WTC11 (cell line): ENCODE results near the gene ZNF561. TPM values are rescaled to one million over a fixed set of nuclear protein-coding genes. Genes with fewer than 3 reads are reported as not detected.

Experiments used
- ATAC-seq: fragments of 200-7000 bp; cut with Tn5 transposase; 2 replicates; pipeline ENCODE4 v1.10.0; 2021; ENCODE audit warnings: mild to moderate bottlenecking, moderate library complexity
- CTCF ChIA-PET: fragments of 300-600 bp; sonication (Branson Sonifier 250); formaldehyde crosslinking; loops from one replicate; lab custom pipeline; 2021; ENCODE audit warnings: antibody characterized with exemption; lab: Charles Lee
- POLR2A ChIA-PET: fragments of 350-600 bp; sonication (Branson Sonifier 250); formaldehyde crosslinking; loops from one replicate; lab custom pipeline; 2021; ENCODE audit warnings: antibody characterized with exemption; lab: Charles Lee
- DNase-seq: peaks from one replicate; pipeline ENCODE4 v3.0.0; 2021; ENCODE audit warnings: low spot score
- H3K27ac Mint-ChIP-seq: 2 replicates; pipeline ENCODE4 v1.8.0; 2021; ENCODE audit warnings: mixed read lengths
- H3K27me3 Mint-ChIP-seq: 2 replicates; pipeline ENCODE4 v1.8.0; 2021; ENCODE audit warnings: low read depth, mild to moderate bottlenecking, moderate library complexity, mixed read lengths
- H3K36me3 Mint-ChIP-seq: 2 replicates; pipeline ENCODE4 v1.8.0; 2021; ENCODE audit warnings: mixed read lengths
- H3K4me1 Mint-ChIP-seq: 2 replicates; pipeline ENCODE4 v1.8.0; 2022; ENCODE audit warnings: mixed read lengths
- H3K4me3 Mint-ChIP-seq: 2 replicates; pipeline ENCODE4 v1.8.0; 2021; ENCODE audit warnings: mild to moderate bottlenecking, moderate library complexity, mixed read lengths
- H3K9me3 Mint-ChIP-seq: 2 replicates; pipeline ENCODE4 v1.8.0; 2021; ENCODE audit warnings: mixed read lengths
- ATF2 ChIP-seq: sonication (generic); formaldehyde crosslinking; IDR thresholded peaks from 2 replicates; pipeline ENCODE4 v1.8.1; 2022; ENCODE audit warnings: low read depth, missing genetic modification reagents, borderline replicate concordance
- ATF3 ChIP-seq: sonication (generic); formaldehyde crosslinking; conservative IDR thresholded peaks from 2 replicates; pipeline ENCODE4 v1.8.1; 2022; ENCODE audit warnings: mild to moderate bottlenecking, missing genetic modification reagents
- CREM ChIP-seq: sonication (generic); formaldehyde crosslinking; IDR thresholded peaks from 2 replicates; pipeline ENCODE4 v1.8.1; 2022; ENCODE audit warnings: mild to moderate bottlenecking, missing genetic modification reagents, moderate library complexity
- ELF4 ChIP-seq: sonication (generic); formaldehyde crosslinking; IDR thresholded peaks from 2 replicates; pipeline ENCODE4 v1.8.1; 2022; ENCODE audit warnings: low read depth, mild to moderate bottlenecking, moderate library complexity, missing genetic modification reagents
- ETV6 ChIP-seq: sonication (generic); formaldehyde crosslinking; IDR thresholded peaks from 2 replicates; pipeline ENCODE4 v1.8.1; 2022; ENCODE audit warnings: mild to moderate bottlenecking, missing genetic modification reagents
- GTF2I ChIP-seq: fragments of 250-450 bp; sonication (Bioruptor Pico); conservative IDR thresholded peaks from 2 replicates; pipeline ENCODE4 v1.4.0; 2021; ENCODE audit warnings: mild to moderate bottlenecking
- HMGXB4 ChIP-seq: sonication (generic); formaldehyde crosslinking; IDR thresholded peaks from 2 replicates; pipeline ENCODE4 v1.8.1; 2023; ENCODE audit warnings: mild to moderate bottlenecking, moderate library complexity, missing genetic modification reagents
- MLX ChIP-seq: sonication (generic); formaldehyde crosslinking; IDR thresholded peaks from 2 replicates; pipeline ENCODE4 v1.8.1; 2023; ENCODE audit warnings: mild to moderate bottlenecking, missing genetic modification reagents, moderate library complexity
- PRDM15 ChIP-seq: sonication (generic); formaldehyde crosslinking; IDR thresholded peaks from 2 replicates; pipeline ENCODE4 v1.8.0; 2022; ENCODE audit warnings: missing genetic modification reagents
- STAT6 ChIP-seq: sonication (generic); formaldehyde crosslinking; conservative IDR thresholded peaks from 2 replicates; pipeline ENCODE4 v1.8.1; 2023; ENCODE audit warnings: mild to moderate bottlenecking, low read depth, missing genetic modification reagents, moderate library complexity
- TCF7 ChIP-seq: sonication (generic); formaldehyde crosslinking; IDR thresholded peaks from 2 replicates; pipeline ENCODE4 v1.8.0; 2022; ENCODE audit warnings: mild to moderate bottlenecking, low read depth, missing genetic modification reagents, moderate library complexity
- USF2 ChIP-seq: sonication (generic); formaldehyde crosslinking; IDR thresholded peaks from 2 replicates; pipeline ENCODE4 v1.8.1; 2023; ENCODE audit warnings: mild to moderate bottlenecking, missing genetic modification reagents, moderate library complexity
- ZBTB21 ChIP-seq: sonication (generic); formaldehyde crosslinking; IDR thresholded peaks from 2 replicates; pipeline ENCODE4 v1.8.1; 2023; ENCODE audit warnings: mild to moderate bottlenecking, missing genetic modification reagents, borderline replicate concordance
- ZNF317 ChIP-seq: sonication (generic); formaldehyde crosslinking; IDR thresholded peaks from 2 replicates; pipeline ENCODE4 v1.8.1; 2023; ENCODE audit warnings: low read depth, mild to moderate bottlenecking, moderate library complexity, missing genetic modification reagents, borderline replicate concordance
- ZNF423 ChIP-seq: fragments of 250-450 bp; sonication (Bioruptor Pico); IDR thresholded peaks from 2 replicates; pipeline ENCODE4 v2.1.2; 2022; ENCODE audit warnings: mild to moderate bottlenecking, moderate library complexity
- ZNF425 ChIP-seq: fragments of 250-450 bp; sonication (Bioruptor Pico); conservative IDR thresholded peaks from 2 replicates; pipeline ENCODE4 v1.9.0; 2021; ENCODE audit warnings: mild to moderate bottlenecking
- ZNF512 ChIP-seq: sonication (generic); formaldehyde crosslinking; IDR thresholded peaks from 2 replicates; pipeline ENCODE4 v1.8.1; 2022; ENCODE audit warnings: missing genetic modification reagents, borderline replicate concordance
- total RNA-seq: library from RNA; stranded (reverse); gene quantifications from 3 replicates; pipeline ENCODE4 v1.2.3, GENCODE V29; 2021

ZNF561 gene
- total RNA-seq, 1 experiment from 2014 or later: 67.9 TPM

- TF ChIP-seq ZNF425 (CRISPR knock-in tag): no peak
- no peak for TF ChIP-seq PRDM15 (CRISPR knock-in tag)
- TF ChIP-seq ATF3: no peak
These were observed 23.4 kb upstream of the ZNF561 start (continued) for GRCh38 chr19:9644472-9644871.

- no peaks in the 10 kb centered on the region; the same call in 1 of the 2 replicates for H3K27me3 Mint-ChIP-seq
- TF ChIP-seq HMGXB4 (CRISPR knock-in tag) (no peak), ELF4 (no peak), ZNF317 (CRISPR knock-in tag) (no peak), ZNF423 (CRISPR knock-in tag) (no peak)
- TF ChIP-seq, all 79 proteins: peak for 0
- Mint-ChIP-seq H3K4me3 (no peak overlapping the region), H3K36me3 (peaks cover 19% of the 10 kb centered on the region), H3K4me1 (peaks cover 9% of the 10 kb centered on the region), H3K9me3 (peaks cover 20% of the 10 kb centered on the region), H3K27ac (no peak overlapping the region)
- no peak for ATAC-seq
- no peak for DNase-seq
- POLR2A ChIA-PET: no interaction called here
- CTCF ChIA-PET: no interaction called here
These were observed 20.8 kb upstream of the ZNF561 start for GRCh38 chr19:9641810-9642209.

GRCh38 chr19:9640956-9641355 lies 19.9 kb upstream of the ZNF561 start:
- ATAC-seq: no peak
- TF ChIP-seq ZBTB21 (no peak), TCF7 (CRISPR knock-in tag) (no peak), STAT6 (CRISPR knock-in tag) (no peak), MLX (CRISPR knock-in tag) (no peak), ETV6 (CRISPR knock-in tag) (no peak), GTF2I (CRISPR knock-in tag) (no peak), ATF2 (CRISPR knock-in tag) (no peak), CREM (CRISPR knock-in tag) (no peak), USF2 (CRISPR knock-in tag) (no peak), ZNF512 (CRISPR knock-in tag) (no peak)
- H3K36me3 Mint-ChIP-seq: peaks cover 16% of the 10 kb centered on the region
- H3K4me3 Mint-ChIP-seq: no peak overlapping the region
- H3K27me3 Mint-ChIP-seq: no peaks in the 10 kb centered on the region; the same call in 1 of the 2 replicates
- POLR2A ChIA-PET: no interaction called here
- no peak for DNase-seq
- peaks cover 5% of the 10 kb centered on the region for H3K4me1 Mint-ChIP-seq
- H3K27ac Mint-ChIP-seq: no peak overlapping the region
- H3K9me3 Mint-ChIP-seq: peaks cover 20% of the 10 kb centered on the region
- CTCF ChIA-PET: no interaction called here
